ENCODE results near the gene HACL1.

The HACL1 gene

GRCh38 chr3:15520804-15521572 lies 80.4 kb downstream of the HACL1 start:
- Histone ChIP-seq H3K4me1 (ENCODE audit: control insufficient read depth, low read depth, low read length) (peaks cover 5% of the 10 kb centered on the region), H3K4me3 (ENCODE audit: low read length) (no peak overlapping the region), H3K9ac (ENCODE audit: low read length) (no peak overlapping the region), H3K27ac (ENCODE audit: low read length) (no peak overlapping the region), H3K27me3 (ENCODE audit: control insufficient read depth, insufficient read depth, low read length) (peaks cover 56% of the 10 kb centered on the region), H3K36me3 (ENCODE audit: control insufficient read depth, low read depth, low read length) (no peaks in the 10 kb centered on the region), H3K9me3 (ENCODE audit: control insufficient read depth, low read depth, low read length) (no peaks in the 10 kb centered on the region)

- H3K4me3 ChIP-seq (ENCODE audit: low read length) = no peak overlapping the region
- no peak overlapping the region for H3K9ac ChIP-seq (ENCODE audit: low read length)
- H3K36me3 ChIP-seq (ENCODE audit: control insufficient read depth, low read depth, low read length) = no peaks in the 10 kb centered on the region
- no peak overlapping the region for H3K27ac ChIP-seq (ENCODE audit: low read length)
- H3K27me3 ChIP-seq (ENCODE audit: control insufficient read depth, insufficient read depth, low read length) = peaks cover 48% of the 10 kb centered on the region
- no peaks in the 10 kb centered on the region for H3K9me3 ChIP-seq (ENCODE audit: control insufficient read depth, low read depth, low read length)
- peaks cover 5% of the 10 kb centered on the region for H3K4me1 ChIP-seq (ENCODE audit: control insufficient read depth, low read depth, low read length)
These were observed 81.2 kb downstream of the HACL1 start for GRCh38 chr3:15520185-15520584.

GRCh38 chr3:15519096-15519495 lies 82.3 kb downstream of the HACL1 start:
- peaks cover 5% of the 10 kb centered on the region for H3K4me1 ChIP-seq (ENCODE audit: control insufficient read depth, low read depth, low read length)
- no peaks in the 10 kb centered on the region for H3K9me3 ChIP-seq (ENCODE audit: control insufficient read depth, low read depth, low read length)
- no peak overlapping the region for H3K27ac ChIP-seq (ENCODE audit: low read length)
- peaks cover 37% of the 10 kb centered on the region for H3K27me3 ChIP-seq (ENCODE audit: control insufficient read depth, insufficient read depth, low read length)
- H3K9ac ChIP-seq (ENCODE audit: low read length) = no peak overlapping the region
- no peak overlapping the region for H3K4me3 ChIP-seq (ENCODE audit: low read length)
- H3K36me3 ChIP-seq (ENCODE audit: control insufficient read depth, low read depth, low read length) = no peaks in the 10 kb centered on the region

GRCh38 chr3:15514663-15515340 lies 86.6 kb downstream of the HACL1 start:
- H3K27me3 ChIP-seq (ENCODE audit: control insufficient read depth, insufficient read depth, low read length) = no peaks in the 10 kb centered on the region
- H3K36me3 ChIP-seq (ENCODE audit: control insufficient read depth, low read depth, low read length) = no peaks in the 10 kb centered on the region
- no peaks in the 10 kb centered on the region for H3K4me1 ChIP-seq (ENCODE audit: control insufficient read depth, low read depth, low read length)
- no peak overlapping the region for H3K4me3 ChIP-seq (ENCODE audit: low read length)
- no peaks in the 10 kb centered on the region for H3K9me3 ChIP-seq (ENCODE audit: control insufficient read depth, low read depth, low read length)
- no peak overlapping the region for H3K27ac ChIP-seq (ENCODE audit: low read length)
- H3K9ac ChIP-seq (ENCODE audit: low read length) = no peak overlapping the region

GRCh38 chr3:15513810-15514662 lies 87.3 kb downstream of the HACL1 start:
- no peaks in the 10 kb centered on the region for H3K4me1 ChIP-seq (ENCODE audit: control insufficient read depth, low read depth, low read length)
- no peak overlapping the region for H3K9ac ChIP-seq (ENCODE audit: low read length)
- H3K27me3 ChIP-seq (ENCODE audit: control insufficient read depth, insufficient read depth, low read length) = no peaks in the 10 kb centered on the region
- no peak overlapping the region for H3K27ac ChIP-seq (ENCODE audit: low read length)
- H3K9me3 ChIP-seq (ENCODE audit: control insufficient read depth, low read depth, low read length) = no peaks in the 10 kb centered on the region
- no peaks in the 10 kb centered on the region for H3K36me3 ChIP-seq (ENCODE audit: control insufficient read depth, low read depth, low read length)
- H3K4me3 ChIP-seq (ENCODE audit: low read length) = no peak overlapping the region

- no peak overlapping the region for H3K4me3 ChIP-seq (ENCODE audit: low read length)
- H3K36me3 ChIP-seq (ENCODE audit: control insufficient read depth, low read depth, low read length) = no peaks in the 10 kb centered on the region
- no peak overlapping the region for H3K27ac ChIP-seq (ENCODE audit: low read length)
- no peaks in the 10 kb centered on the region for H3K27me3 ChIP-seq (ENCODE audit: control insufficient read depth, insufficient read depth, low read length)
- H3K9ac ChIP-seq (ENCODE audit: low read length) = no peak overlapping the region
- no peaks in the 10 kb centered on the region for H3K9me3 ChIP-seq (ENCODE audit: control insufficient read depth, low read depth, low read length)
- H3K4me1 ChIP-seq (ENCODE audit: control insufficient read depth, low read depth, low read length) = no peaks in the 10 kb centered on the region
These were observed 88.3 kb downstream of the HACL1 start for GRCh38 chr3:15513116-15513515.

- H3K36me3 ChIP-seq (ENCODE audit: control insufficient read depth, low read depth, low read length) = no peaks in the 10 kb centered on the region
- no peaks in the 10 kb centered on the region for H3K27me3 ChIP-seq (ENCODE audit: control insufficient read depth, insufficient read depth, low read length)
- no peaks in the 10 kb centered on the region for H3K4me1 ChIP-seq (ENCODE audit: control insufficient read depth, low read depth, low read length)
- no peaks in the 10 kb centered on the region for H3K9me3 ChIP-seq (ENCODE audit: control insufficient read depth, low read depth, low read length)
- no peak overlapping the region for H3K27ac ChIP-seq (ENCODE audit: low read length)
- no peak overlapping the region for H3K9ac ChIP-seq (ENCODE audit: low read length)
- no peak overlapping the region for H3K4me3 ChIP-seq (ENCODE audit: low read length)
These were observed 89.2 kb downstream of the HACL1 start for GRCh38 chr3:15512166-15512565.

- H3K9me3 ChIP-seq (ENCODE audit: control insufficient read depth, low read depth, low read length) = no peaks in the 10 kb centered on the region
- H3K4me3 ChIP-seq (ENCODE audit: low read length) = no peak overlapping the region
- H3K27me3 ChIP-seq (ENCODE audit: control insufficient read depth, insufficient read depth, low read length) = no peaks in the 10 kb centered on the region
- H3K4me1 ChIP-seq (ENCODE audit: control insufficient read depth, low read depth, low read length) = no peaks in the 10 kb centered on the region
- H3K36me3 ChIP-seq (ENCODE audit: control insufficient read depth, low read depth, low read length) = no peaks in the 10 kb centered on the region
- no peak overlapping the region for H3K9ac ChIP-seq (ENCODE audit: low read length)
- no peak overlapping the region for H3K27ac ChIP-seq (ENCODE audit: low read length)
These were observed 90.2 kb downstream of the HACL1 start for GRCh38 chr3:15511156-15511555.

Measured in iPS-18a (cell line).